Vagina (tissue), 2 donors: ENCODE results near the gene TLR5. TPM values are rescaled to one million over a fixed set of nuclear protein-coding genes. Genes with fewer than 3 reads are reported as not detected.

Source experiments
- DNase-seq, 2 donors: peaks; one replicate each; pipeline ENCODE4 v3.0.0-alpha.2; 2017; ENCODE audit errors: extremely low spot score in 2 of 2
- H3K27ac ChIP-seq: fragments of 200-600 bp; sonication (generic); one replicate; pipeline ENCODE4 v1.5.1; 2019
- H3K27me3 ChIP-seq: fragments of 200-600 bp; sonication (generic); one replicate; pipeline ENCODE4 v1.5.1; 2019
- H3K36me3 ChIP-seq, 2 donors: fragments of 200-600 bp; sonication (generic); one replicate each; pipeline ENCODE4 v1.5.1; 2017 to 2019
- H3K4me1 ChIP-seq: fragments of 200-600 bp; sonication (generic); one replicate; pipeline ENCODE4 v1.5.1; 2019
- H3K4me3 ChIP-seq, 2 donors: fragments of 200-600 bp; sonication (generic); 1 replicate in 1 of 2; 2 replicates in 1 of 2; pipeline ENCODE4 v1.5.1; 2016 to 2019
- H3K9me3 ChIP-seq: fragments of 200-600 bp; sonication (generic); one replicate; pipeline ENCODE4 v1.5.1; 2019
- CTCF ChIP-seq, 3 experiments: fragments of 450-650 bp in 2 of 3; fragments of 200-600 bp in 1 of 3; sonication (generic) in 1 of 3; IDR thresholded peaks; one replicate each; pipeline ENCODE4 v1.5.1; 2017 to 2019; ENCODE audit warnings: antibody characterized with exemption in 3 of 3, mild to moderate bottlenecking in 2 of 3, moderate library complexity in 2 of 3
- POLR2A ChIP-seq, 2 donors: fragments of 450-650 bp; IDR thresholded peaks; one replicate each; pipeline ENCODE4 v1.6.1; 2017; ENCODE audit warnings: antibody characterized with exemption in 2 of 2, mild to moderate bottlenecking in 2 of 2, moderate library complexity in 2 of 2
- POLR2AphosphoS5 ChIP-seq, 2 donors: sonication (generic); formaldehyde crosslinking; IDR thresholded peaks; one replicate each; pipeline ENCODE4 v1.9.0; 2017; ENCODE audit warnings: antibody characterized with exemption in 2 of 2, mild to moderate bottlenecking in 2 of 2, low read depth in 1 of 2; ENCODE audit not compliant: insufficient read depth in 1 of 2
- intact Hi-C: fragments of 100-400 bp; cut with DNase I; formaldehyde crosslinking; loops from one replicate; pipeline ENCODE4 v1.15.1; 2023
- total RNA-seq: library from RNA; depleted of rRNA; stranded (reverse); fragments of >200 nt; gene quantifications from one replicate; pipeline ENCODE4 v1.2.3, GENCODE V29; 2016

TLR5 gene
- total RNA-seq, 1 donor from 2014 or later = 15.2 TPM

- H3K27me3 ChIP-seq = no peaks in the 10 kb centered on the region
These were observed 7.7 kb downstream of the TLR5 start for GRCh38 chr1:223135176-223135942.

DNA sequence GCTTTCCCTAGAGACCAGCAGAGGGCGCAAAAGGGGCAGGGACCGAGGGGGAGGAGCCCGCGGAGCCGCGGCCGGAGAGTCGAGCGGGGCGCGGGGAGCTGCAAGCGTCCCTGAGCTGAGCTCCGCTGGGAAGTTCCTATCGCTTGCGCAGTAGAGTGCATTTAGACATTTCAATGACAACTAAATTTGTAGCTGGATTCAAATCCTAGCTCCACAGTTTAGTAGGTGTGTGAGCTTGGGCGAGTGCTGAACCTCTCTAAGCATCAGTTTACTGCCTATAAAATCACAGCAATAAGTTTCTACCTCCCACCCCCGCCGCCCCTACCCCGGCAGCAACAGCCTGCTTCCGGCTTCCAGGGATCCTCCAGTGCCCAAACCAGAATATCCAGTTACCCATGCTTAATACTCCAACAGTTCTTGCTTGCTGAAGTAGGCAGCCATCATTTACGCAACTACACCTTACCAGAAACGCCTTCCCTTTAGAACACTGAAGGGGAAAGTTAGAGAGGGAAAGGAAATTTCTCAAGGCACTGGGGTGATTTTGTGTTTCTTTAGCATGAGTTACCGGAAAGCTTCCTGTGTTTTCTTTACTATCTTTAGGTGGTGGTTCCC, 9.1 kb downstream of the TLR5 start:
- Histone ChIP-seq H3K4me1 (peaks cover 61% of the 10 kb centered on the region), H3K36me3 (no peaks in the 10 kb centered on the region), H3K4me3 (peak overlapping the region; percentile 34 to 41), H3K9me3 (no peaks in the 10 kb centered on the region), H3K27ac (peak overlapping the region; percentile 54), H3K27me3 (no peaks in the 10 kb centered on the region)
- no peak for DNase-seq
- peak in 1 of 2 donors; percentile 58 for TF ChIP-seq POLR2AphosphoS5 (IDR thresholded peaks at IDR 0.05; ENCODE audit: insufficient read depth in 1 of 2, low read depth in 1 of 2)
- TF ChIP-seq CTCF (IDR thresholded peaks at IDR 0.05) = peak in 2 of 3 experiments; percentile 84 to 92
- TF ChIP-seq POLR2A (IDR thresholded peaks at IDR 0.05) = no peak
- intact Hi-C loops = loop anchor here (10.0 kb wide), 1 partner anchor 551 kb away; no protein-coding TSS in a partner anchor

More at GRCh38 chr1:223135176-223135942, 7.7 kb downstream of the TLR5 start:
- Histone ChIP-seq H3K4me3 (no peak overlapping the region), H3K9me3 (no peaks in the 10 kb centered on the region), H3K27ac (peak overlapping the region; percentile 70), H3K4me1 (peaks cover 58% of the 10 kb centered on the region), H3K36me3 (no peaks in the 10 kb centered on the region)
- no peak for DNase-seq
- TF ChIP-seq CTCF (IDR thresholded peaks at IDR 0.05) (no peak), POLR2AphosphoS5 (IDR thresholded peaks at IDR 0.05; ENCODE audit: insufficient read depth in 1 of 2, low read depth in 1 of 2) (no peak), POLR2A (IDR thresholded peaks at IDR 0.05) (no peak)
- intact Hi-C loops = loop anchor here (10.0 kb wide), 1 partner anchor 549 kb away; no protein-coding TSS in a partner anchor

DNA sequence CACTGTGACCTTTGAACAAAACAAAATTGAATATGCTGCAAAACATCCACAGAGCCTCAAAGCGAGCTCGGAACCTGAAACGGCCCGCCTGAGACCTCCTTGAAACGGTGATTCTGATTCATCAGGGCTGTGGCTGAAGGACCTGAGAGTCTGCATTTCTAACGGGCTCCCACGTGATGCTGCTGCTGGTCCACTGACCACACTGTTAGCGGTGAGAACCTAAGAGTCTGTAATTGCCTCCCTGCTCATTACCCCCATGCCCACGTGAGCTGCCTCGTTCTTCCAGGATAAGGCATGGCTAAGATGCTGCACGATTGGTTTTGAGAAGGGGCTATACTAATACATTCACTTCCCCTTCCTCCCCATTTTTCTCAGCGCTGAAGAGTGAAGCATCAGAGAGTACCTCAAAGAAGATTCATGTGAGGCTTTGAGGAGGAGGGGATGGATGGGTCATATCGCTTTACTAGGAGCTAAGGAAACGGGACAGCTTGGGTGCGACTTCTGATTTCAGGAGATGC, 9.7 kb downstream of the TLR5 start:
- H3K36me3 ChIP-seq = no peaks in the 10 kb centered on the region
- no peaks in the 10 kb centered on the region for H3K9me3 ChIP-seq
- peak overlapping the region; percentile 34 to 41 for H3K4me3 ChIP-seq
- H3K27ac ChIP-seq = no peak overlapping the region
- intact Hi-C loops = loop anchor here (10.0 kb wide), 1 partner anchor 551 kb away; no protein-coding TSS in a partner anchor
- H3K4me1 ChIP-seq = peaks cover 64% of the 10 kb centered on the region
- no peak for DNase-seq
- H3K27me3 ChIP-seq = no peaks in the 10 kb centered on the region
- TF ChIP-seq POLR2A (IDR thresholded peaks at IDR 0.05) (no peak), POLR2AphosphoS5 (IDR thresholded peaks at IDR 0.05; ENCODE audit: insufficient read depth in 1 of 2, low read depth in 1 of 2) (no peak), CTCF (IDR thresholded peaks at IDR 0.05) (peak in 1 of 3 experiments; percentile 85)

DNA sequence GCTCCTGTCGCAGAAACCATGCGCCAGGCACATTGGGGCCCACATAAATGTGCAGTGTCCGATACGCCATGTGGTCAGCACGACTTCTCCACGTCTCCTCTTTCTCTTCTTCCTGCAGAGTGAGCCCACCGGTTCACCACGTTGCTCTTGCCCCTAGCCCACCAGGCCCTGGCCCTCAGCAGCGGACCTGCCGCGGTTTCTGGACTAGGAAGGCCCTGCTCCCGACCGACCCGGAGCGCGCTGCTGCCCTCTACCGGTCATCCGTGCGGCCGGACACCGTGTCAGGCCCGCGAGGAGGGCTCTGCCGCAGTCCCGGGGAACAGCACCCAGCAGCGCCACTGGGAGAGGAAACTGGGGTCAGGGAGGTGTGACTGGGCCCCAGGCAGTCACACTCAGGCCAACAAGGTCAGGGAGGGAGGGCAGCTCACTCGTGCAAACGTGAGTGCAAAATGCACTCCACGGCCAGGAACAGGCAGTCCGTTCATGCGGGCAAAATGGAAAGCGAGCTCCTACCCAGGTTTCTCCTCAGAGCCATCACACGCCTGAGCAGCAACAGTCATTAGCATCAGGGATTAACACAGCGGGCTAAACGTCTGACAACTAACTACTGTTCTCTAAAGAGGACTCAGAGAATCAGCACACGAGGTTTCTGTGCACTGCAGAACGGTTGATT, 13.7 kb downstream of the TLR5 start:
- TF ChIP-seq POLR2AphosphoS5 (IDR thresholded peaks at IDR 0.05; ENCODE audit: insufficient read depth in 1 of 2, low read depth in 1 of 2) (peak in 1 of 2 donors; percentile 15), POLR2A (IDR thresholded peaks at IDR 0.05) (no peak), CTCF (IDR thresholded peaks at IDR 0.05) (peak; percentile 49 to 74 (median 63))
- Histone ChIP-seq H3K27me3 (no peaks in the 10 kb centered on the region), H3K36me3 (no peaks in the 10 kb centered on the region), H3K4me1 (peaks cover 25% of the 10 kb centered on the region), H3K9me3 (no peaks in the 10 kb centered on the region), H3K4me3 (peak overlapping the region; percentile 19 to 27), H3K27ac (peak overlapping the region; percentile 68)
- intact Hi-C loops = no loop called here
- DNase-seq = no peak
